Tongue (tissue), 2 donors: ENCODE results near the gene TBC1D22A. TPM values are rescaled to one million over a fixed set of nuclear protein-coding genes. Genes with fewer than 3 reads are reported as not detected.

Source experiments
- DNase-seq: peaks from one replicate; pipeline ENCODE4 v3.0.0-alpha.2; 2015
- total RNA-seq: library from RNA; depleted of rRNA; stranded (reverse); fragments of >200 nt; gene quantifications from one replicate; pipeline ENCODE4 v1.2.3, GENCODE V29; 2014

The TBC1D22A gene
- total RNA-seq, 1 donor from 2014 or later, result 14.3 TPM

DNA sequence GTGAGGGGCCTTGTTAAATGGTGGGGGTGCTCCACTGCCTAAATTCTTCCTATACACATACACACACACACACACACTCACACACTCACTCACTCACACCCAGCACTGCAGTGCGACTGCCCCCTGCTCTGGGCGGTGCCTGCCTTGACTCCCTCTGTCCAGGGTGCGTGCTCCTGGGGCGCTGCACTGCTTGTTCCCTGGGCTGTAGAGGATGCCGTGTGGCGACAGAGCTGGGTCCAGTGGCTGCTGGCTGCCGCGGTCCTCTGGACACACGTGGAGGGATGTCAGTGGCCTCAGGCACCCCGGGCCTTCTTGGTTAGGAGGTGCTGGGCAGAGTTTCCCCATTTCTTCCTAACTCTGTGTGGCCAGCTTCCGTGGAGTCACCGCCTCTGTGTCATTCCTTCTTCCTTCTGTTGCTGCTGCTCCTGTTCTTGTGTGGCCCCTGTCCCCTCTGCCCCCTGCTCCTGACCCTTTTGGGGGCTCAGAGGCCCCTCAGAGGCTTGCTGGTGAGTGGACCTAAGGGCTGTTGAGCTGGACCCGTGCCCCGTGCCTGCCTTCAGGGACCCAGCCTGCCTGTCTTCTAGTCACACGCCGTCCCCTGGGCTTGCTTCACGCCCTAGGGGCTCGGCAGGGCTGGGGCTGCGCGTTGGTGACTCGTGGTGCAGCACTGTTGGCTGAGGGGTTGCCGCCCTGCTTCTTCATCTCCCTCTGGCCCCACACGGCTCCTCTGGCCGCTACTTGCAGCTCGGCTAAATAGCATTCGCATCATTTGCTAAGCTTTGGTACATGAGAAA lies 147.0 kb downstream of the TBC1D22A start:
- no peak for DNase-seq

DNA sequence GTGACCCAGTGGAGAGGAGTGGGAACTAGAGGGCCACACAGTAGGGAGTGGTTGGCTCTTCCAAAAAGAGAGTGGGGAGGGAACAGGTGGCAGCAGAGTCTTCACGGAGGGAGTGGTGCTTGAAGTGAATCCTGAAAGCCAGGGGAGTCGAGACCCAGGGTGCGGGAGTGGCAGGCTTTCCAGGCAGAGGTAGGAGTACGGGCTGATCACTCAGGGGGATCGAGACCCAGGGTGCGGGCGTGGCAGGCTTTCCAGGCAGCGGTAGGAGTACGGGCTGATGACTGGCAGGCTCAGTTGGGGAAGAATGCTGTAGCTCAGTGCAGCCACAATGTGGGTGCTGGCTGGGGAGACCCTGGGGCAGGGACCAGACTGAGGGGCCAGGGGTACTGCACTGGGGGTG lies 148.2 kb downstream of the TBC1D22A start:
- DNase-seq, result no peak

GRCh38 chr22:46911346-46911745 lies 148.9 kb downstream of the TBC1D22A start:
- DNase-seq, result no peak

DNA sequence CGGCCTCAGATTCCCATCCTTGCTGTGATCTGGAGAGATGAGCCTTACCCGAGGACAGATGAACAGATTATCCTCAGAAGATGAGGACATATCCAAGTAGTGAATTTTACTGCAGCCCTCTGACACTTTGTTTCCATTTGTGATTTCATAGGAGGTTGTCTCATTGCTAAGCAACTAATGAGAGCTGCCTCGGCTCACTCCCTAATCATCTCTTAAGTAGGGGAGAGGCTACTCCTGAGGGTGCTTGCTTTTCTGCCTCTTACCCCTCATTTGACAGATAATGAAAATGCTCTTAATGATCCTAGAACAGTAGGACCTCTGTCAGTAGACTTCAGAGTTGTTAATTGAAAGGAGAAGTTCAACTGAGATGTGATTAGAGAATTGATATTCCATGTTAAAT lies 150.9 kb downstream of the TBC1D22A start:
- no peak for DNase-seq

GRCh38 chr22:46914481-46914880 lies 152.0 kb downstream of the TBC1D22A start:
- no peak for DNase-seq

- DNase-seq, result no peak
These were observed 152.8 kb downstream of the TBC1D22A start for GRCh38 chr22:46914916-46915894.

- no peak for DNase-seq
These were observed 153.7 kb downstream of the TBC1D22A start for GRCh38 chr22:46915950-46916730.

GRCh38 chr22:46916886-46917770 lies 154.7 kb downstream of the TBC1D22A start:
- no peak for DNase-seq

GRCh38 chr22:46917771-46918101 lies 155.3 kb downstream of the TBC1D22A start:
- no peak for DNase-seq

GRCh38 chr22:46918197-46918596 lies 155.7 kb downstream of the TBC1D22A start:
- DNase-seq, result no peak

- DNase-seq, result no peak
These were observed 159.6 kb downstream of the TBC1D22A start for GRCh38 chr22:46922037-46922436.

DNA sequence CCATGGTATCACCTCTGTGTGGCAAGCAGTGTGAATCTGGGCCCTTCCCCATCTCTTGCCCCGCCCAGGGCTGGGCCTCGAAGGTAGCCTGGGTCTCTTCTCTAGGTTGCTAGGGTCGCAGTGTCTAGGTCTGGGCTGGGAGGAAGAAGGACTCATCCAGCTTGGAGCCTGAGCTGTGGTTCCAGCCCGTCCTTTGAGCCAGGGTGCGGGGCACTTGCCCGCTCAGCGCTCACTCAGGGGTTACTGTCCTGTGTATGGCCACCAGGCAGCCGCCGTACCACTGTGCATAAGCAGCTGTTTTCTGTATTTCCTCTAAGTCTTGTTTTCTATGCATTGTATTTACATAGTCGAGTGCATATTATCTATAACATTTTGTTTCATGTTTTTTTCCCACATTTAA lies 160.9 kb downstream of the TBC1D22A start:
- no peak for DNase-seq

- no peak for DNase-seq
These were observed 163.4 kb downstream of the TBC1D22A start for GRCh38 chr22:46925818-46926217.

- DNase-seq, result no peak
These were observed 166.7 kb downstream of the TBC1D22A start for GRCh38 chr22:46929046-46929709.

- DNase-seq, result no peak
These were observed 167.3 kb downstream of the TBC1D22A start for GRCh38 chr22:46929710-46930204.

- no peak for DNase-seq
These were observed 169.0 kb downstream of the TBC1D22A start for GRCh38 chr22:46931414-46931813.

GRCh38 chr22:46931881-46932280 lies 169.4 kb downstream of the TBC1D22A start:
- DNase-seq, result no peak

DNA sequence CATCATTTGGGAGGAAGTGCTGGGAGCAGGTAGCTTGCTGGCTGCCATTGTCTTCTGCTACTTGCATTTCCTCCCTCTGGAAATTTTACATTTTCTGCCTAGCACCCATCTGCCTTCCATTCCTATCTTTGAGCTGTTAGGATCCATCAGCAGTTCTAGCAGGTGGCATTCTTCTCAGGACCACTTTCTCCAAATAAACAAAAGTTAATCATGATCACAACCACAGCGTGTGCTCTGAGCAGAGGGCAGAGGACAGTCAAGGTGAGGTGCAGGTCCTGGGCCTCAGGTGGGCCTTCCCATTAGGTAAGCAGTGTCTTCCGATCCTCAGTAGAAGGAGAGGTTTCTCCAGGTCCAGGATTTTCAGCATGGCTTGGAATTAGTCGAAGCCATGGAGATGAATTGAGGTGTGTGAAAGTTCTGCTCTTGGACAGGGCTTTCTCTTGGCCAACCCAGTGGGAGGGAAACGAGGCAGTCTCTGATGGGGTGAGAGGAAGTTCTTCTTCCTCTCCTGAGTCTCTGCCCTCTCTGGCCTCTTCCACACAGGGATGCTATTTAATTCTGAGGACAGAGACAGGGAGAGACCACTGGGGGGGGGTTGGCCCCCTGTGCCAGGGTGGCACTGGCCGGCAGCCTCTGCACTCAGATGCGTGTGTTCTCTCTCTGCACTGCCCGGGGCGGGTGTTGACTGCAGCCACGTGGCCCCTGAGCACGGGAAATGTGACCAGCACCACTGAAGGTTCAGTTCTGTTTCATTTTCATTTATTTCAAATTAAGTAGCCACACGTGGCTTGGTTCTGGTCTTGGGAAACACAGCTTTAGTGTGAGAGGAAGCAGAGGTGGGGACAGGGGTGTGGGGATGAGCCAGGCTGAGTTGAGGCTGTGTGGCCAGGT lies 170.8 kb downstream of the TBC1D22A start:
- DNase-seq, result no peak

GRCh38 chr22:46934172-46934745 lies 171.8 kb downstream of the TBC1D22A start:
- DNase-seq, result no peak
